HepG2 (cell line): ENCODE measurements around the gene NR5A2. TPM values are rescaled to one million over a fixed set of nuclear protein-coding genes. Genes with fewer than 3 reads are reported as not detected.

Experiments used
- ATAC-seq: fragments of 200-7000 bp; cut with Tn5 transposase; 3 replicates; pipeline ENCODE4 v1.9.1; 2020; ENCODE audit warnings: mild to moderate bottlenecking, moderate library complexity
- BruUV-seq: library from RNA; stranded (reverse); fragments of 400-500 nt; replicated peaks from 2 replicates; lab custom pipeline; 2021; lab: Mats Ljungman, UMichigan
- CTCF ChIA-PET: fragments of 300-600 bp; formaldehyde crosslinking; extraction: SDS; loops from one replicate; lab custom pipeline; 2021; ENCODE audit warnings: low total read pairs, inconsistent platforms, low intra/inter-chr PET ratio; lab: Yijun Ruan, JAX
- POLR2A ChIA-PET: fragments of 350-600 bp; sonication (Branson Sonifier 250); formaldehyde crosslinking; loops from one replicate; lab custom pipeline; 2020; ENCODE audit warnings: antibody characterized with exemption, inconsistent platforms; lab: Yijun Ruan, JAX
- DNase-seq: peaks from one replicate; pipeline ENCODE4 v3.0.0-alpha.2; 2015; ENCODE audit warnings: low spot score
- FAIRE-seq: peaks from 3 replicates; lab custom pipeline; 2011; peaks lifted over from hg19 to GRCh38; lab: Jason Lieb, UNC
- H2AFZ ChIP-seq: one replicate; pipeline ENCODE4 v1.6.1; 2011; ENCODE audit warnings: low read length, inconsistent platforms
- H3K27ac ChIP-seq: fragments of 300-600 bp; 3 replicates; pipeline ENCODE4 v1.8.0; 2011; ENCODE audit warnings: mixed run types, mild to moderate bottlenecking, mixed read lengths, low read length, inconsistent platforms; ENCODE audit not compliant: insufficient read depth; ENCODE audit errors: extremely low read length
- H3K27me3 ChIP-seq, 2 experiments: fragments of 200-600 bp in 1 of 2; 2 replicates in 1 of 2; 3 replicates in 1 of 2; pipeline versions ENCODE4 v1.6.0 to v1.8.0; 2011; ENCODE audit warnings: low read length in 2 of 2, mild to moderate bottlenecking in 2 of 2, moderate library complexity in 2 of 2, inconsistent platforms in 1 of 2; ENCODE audit not compliant: insufficient read depth in 2 of 2, control insufficient read depth in 1 of 2
- H3K36me3 ChIP-seq, 2 experiments: fragments of 200-600 bp in 1 of 2; replicated peaks in 1 of 2; 2 replicates in 1 of 2; 3 replicates in 1 of 2; pipeline versions ENCODE4 v1.5.1 to v1.8.0; 2011; ENCODE audit warnings: low read length in 2 of 2, inconsistent platforms in 1 of 2; ENCODE audit not compliant: insufficient read depth in 2 of 2, control insufficient read depth in 1 of 2
- H3K4me1 ChIP-seq: 2 replicates; pipeline ENCODE4 v1.5.1; 2012; ENCODE audit warnings: low read length, inconsistent platforms; ENCODE audit not compliant: insufficient read depth
- H3K4me2 ChIP-seq: 2 replicates; pipeline ENCODE4 v1.6.0; 2011; ENCODE audit warnings: low read depth, low read length, inconsistent platforms
- H3K4me3 ChIP-seq, 3 experiments: fragments of 200-600 bp in 1 of 3; sonication (generic), shearing (Covaris generic) in 1 of 3; replicated peaks in 1 of 3; 2 replicates each; pipeline ENCODE4 v1.5.1; 2011 to 2016; ENCODE audit warnings: low read length in 3 of 3, inconsistent platforms in 2 of 3, low read depth in 2 of 3, mild to moderate bottlenecking in 2 of 3, control low read depth in 1 of 3, mixed read lengths in 1 of 3; ENCODE audit not compliant: insufficient read depth in 1 of 3
- H3K79me2 ChIP-seq: one replicate; pipeline ENCODE4 v1.6.1; 2011; ENCODE audit warnings: low read length, inconsistent platforms; ENCODE audit not compliant: insufficient read depth
- H3K9ac ChIP-seq: 2 replicates; pipeline ENCODE4 v1.6.0; 2011; ENCODE audit warnings: mild to moderate bottlenecking, low read depth, low read length, inconsistent platforms; ENCODE audit not compliant: insufficient read depth
- H3K9me3 ChIP-seq: 2 replicates; pipeline ENCODE4 v1.5.1; 2012; ENCODE audit warnings: mild to moderate bottlenecking, low read length
- H4K20me1 ChIP-seq: 2 replicates; pipeline ENCODE4 v1.6.0; 2011; ENCODE audit warnings: inconsistent platforms, mild to moderate bottlenecking, low read length, moderate library complexity; ENCODE audit not compliant: insufficient read depth
- ATF7 ChIP-seq, 2 experiments: fragments of 450-650 bp in 1 of 2; sonication (generic) in 1 of 2; formaldehyde crosslinking in 1 of 2; IDR thresholded peaks; 2 replicates each; pipeline versions ENCODE4 v1.4.0 to v1.6.1; 2016 to 2020; ENCODE audit warnings: antibody characterized with exemption in 1 of 2, mild to moderate bottlenecking in 1 of 2, missing genetic modification reagents in 1 of 2
- CCDC6 ChIP-seq: sonication (generic); formaldehyde crosslinking; IDR thresholded peaks from 2 replicates; pipeline ENCODE4 v1.8.1; 2022; ENCODE audit warnings: mild to moderate bottlenecking, missing genetic modification reagents, moderate library complexity
- EP300 ChIP-seq, 3 experiments: sonication (generic) in 1 of 3; formaldehyde crosslinking in 1 of 3; IDR thresholded peaks; 2 replicates each; pipeline versions ENCODE4 v1.5.1 to v1.6.1; 2011 to 2020; ENCODE audit warnings: low read depth in 2 of 3, low read length in 2 of 3, borderline replicate concordance in 1 of 3, improper control_type of control experiment in 1 of 3, mild to moderate bottlenecking in 1 of 3, missing genetic modification reagents in 1 of 3, moderate library complexity in 1 of 3
- GATAD2A ChIP-seq: IDR thresholded peaks from 2 replicates; pipeline ENCODE4 v1.6.1; 2016
- HDAC2 ChIP-seq: sonication (generic); formaldehyde crosslinking; IDR thresholded peaks from 2 replicates; pipeline ENCODE4 v1.4.0; 2020; ENCODE audit warnings: missing genetic modification reagents
- HNF4A ChIP-seq: sonication (generic); formaldehyde crosslinking; IDR thresholded peaks from 2 replicates; pipeline ENCODE4 v1.4.0; 2020; ENCODE audit warnings: missing genetic modification reagents
- ISX ChIP-seq: sonication (generic); formaldehyde crosslinking; conservative IDR thresholded peaks from 2 replicates; pipeline ENCODE4 v1.5.0; 2020; ENCODE audit warnings: missing genetic modification reagents
- MIXL1 ChIP-seq: IDR thresholded peaks from 2 replicates; pipeline ENCODE4 v1.6.1; 2016
- NCOA2 ChIP-seq: sonication (generic); formaldehyde crosslinking; IDR thresholded peaks from 2 replicates; pipeline ENCODE4 v1.8.0; 2022; ENCODE audit warnings: inconsistent platforms
- NFATC3 ChIP-seq: sonication (generic); formaldehyde crosslinking; IDR thresholded peaks from 2 replicates; pipeline ENCODE4 v1.5.1; 2020; ENCODE audit warnings: mild to moderate bottlenecking, missing genetic modification reagents
- SRSF9 ChIP-seq: fragments of 200-400 bp; formaldehyde crosslinking; IDR thresholded peaks from 2 replicates; pipeline ENCODE4 v1.6.1; 2018; ENCODE audit warnings: borderline replicate concordance, mild to moderate bottlenecking, low read depth, low read length; ENCODE audit not compliant: insufficient read depth, poor library complexity, severe bottlenecking
- TAF15 ChIP-seq: fragments of 200-400 bp; formaldehyde crosslinking; IDR thresholded peaks from one replicate; pipeline ENCODE4 v1.6.1; 2018; ENCODE audit warnings: mild to moderate bottlenecking, low read depth, low read length; ENCODE audit not compliant: poor library complexity, severe bottlenecking
- TARDBP ChIP-seq: sonication (generic); formaldehyde crosslinking; IDR thresholded peaks from 2 replicates; pipeline ENCODE4 v1.8.0; 2022; ENCODE audit warnings: mild to moderate bottlenecking, missing genetic modification reagents
- XRCC5 ChIP-seq: fragments of 200-400 bp; formaldehyde crosslinking; optimal IDR thresholded peaks from 2 replicates; pipeline ENCODE3; 2017; ENCODE audit warnings: mild to moderate bottlenecking, low read length
- ZMYM3 ChIP-seq: sonication (generic); formaldehyde crosslinking; IDR thresholded peaks from 2 replicates; pipeline ENCODE4 v1.5.1; 2020; ENCODE audit warnings: mild to moderate bottlenecking, missing genetic modification reagents
- ZNF121 ChIP-seq: sonication (generic); formaldehyde crosslinking; IDR thresholded peaks from 2 replicates; pipeline ENCODE4 v1.5.0; 2020; ENCODE audit warnings: mild to moderate bottlenecking, missing genetic modification reagents
- ZNF281 ChIP-seq: sonication (generic); formaldehyde crosslinking; IDR thresholded peaks from 2 replicates; pipeline ENCODE4 v1.4.0; 2020; ENCODE audit warnings: missing genetic modification reagents, borderline replicate concordance
- ZNF7 ChIP-seq: IDR thresholded peaks from 2 replicates; pipeline ENCODE4 v1.6.1; 2016; ENCODE audit warnings: missing biosample characterization, missing genetic modification reagents
- ZNF720 ChIP-seq: sonication (generic); formaldehyde crosslinking; IDR thresholded peaks from 2 replicates; pipeline ENCODE4 v1.4.0; 2020; ENCODE audit warnings: missing genetic modification reagents
- ZNF766 ChIP-seq: sonication (generic); formaldehyde crosslinking; IDR thresholded peaks from 2 replicates; pipeline ENCODE4 v1.5.0; 2020; ENCODE audit warnings: missing genetic modification reagents, borderline replicate concordance
- WGBS: methylation state at CpG from one replicate; pipeline ENCODE4 v1.1.6; 2017; ENCODE audit warnings: low lambda C conversion rate; 5-methylcytosine and 5-hydroxymethylcytosine counted together
- in situ Hi-C: cut with HindIII; loops from 2 replicates; pipeline ENCODE4 v1.10.0; 2017; ENCODE audit warnings: low pct_unique_long_range_greater_than_20kb; ENCODE audit not compliant: extremely low pct_ligation_motif_present
- intact Hi-C: fragments of 100-400 bp; cut with micrococcal nuclease; formaldehyde crosslinking; loops from one replicate; pipeline ENCODE4 v1.10.0; 2022; ENCODE audit not compliant: unreplicated experiment
- polyA plus RNA-seq, 8 experiments: library from polyadenylated mRNA; depleted of rRNA in 3 of 8; stranded (reverse) in 7 of 8; unstranded in 1 of 8; fragments of >200 nt; fragmentation: Illumina TruSeq in 4 of 8; extraction: Trizol in 4 of 8; gene quantifications; 2 replicates each; pipeline versions ENCODE4 v1.2.1 to v1.2.3, GENCODE V29; 2011 to 2016; ENCODE audit warnings: low read depth in 4 of 8, missing spikeins in 1 of 8, mixed read lengths in 1 of 8; ENCODE audit not compliant: insufficient read depth in 1 of 8
- total RNA-seq, 5 experiments: library from RNA; depleted of rRNA; stranded (reverse); fragments of >200 nt; fragmentation: Illumina TruSeq; extraction: Trizol; gene quantifications; 2 replicates each; pipeline ENCODE4 v1.2.3, GENCODE V29; 2016; ENCODE audit warnings: low read depth in 1 of 5
- TF ChIP-seq, protein P1 (sequence below): IDR thresholded peaks from 2 replicates; pipeline ENCODE4 v1.6.1; 2016; ENCODE audit warnings: missing compliant biosample characterization, missing genetic modification reagents, borderline replicate concordance

The NR5A2 gene
- total and polyA plus RNA-seq, 2 of the 13 experiments (the other 11 are each of a cell fraction or from before 2014, with no cell fraction given) = 0.24 to 2.8 TPM

DNA sequence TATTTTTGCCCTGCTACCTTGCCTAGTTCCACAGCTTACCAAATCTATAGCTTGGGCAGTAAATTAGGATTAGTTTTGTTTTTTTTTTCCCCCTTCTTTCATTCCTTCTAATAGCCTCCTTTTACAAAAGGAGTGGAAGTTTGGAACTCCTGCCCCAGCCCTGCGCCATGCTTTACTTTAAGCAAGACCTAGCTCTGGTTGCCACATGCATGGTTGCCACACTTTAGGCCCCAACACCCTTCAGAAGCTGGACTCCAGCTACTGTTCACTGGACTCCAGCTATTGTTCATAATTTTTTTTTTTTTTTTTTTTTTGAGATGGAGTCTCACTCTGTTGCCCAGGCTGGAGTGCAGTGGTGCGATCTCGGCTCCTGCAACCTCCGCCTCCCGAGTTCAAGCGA is 115.8 kb downstream of the NR5A2 start (continued):
- TF ChIP-seq, protein P1, sequence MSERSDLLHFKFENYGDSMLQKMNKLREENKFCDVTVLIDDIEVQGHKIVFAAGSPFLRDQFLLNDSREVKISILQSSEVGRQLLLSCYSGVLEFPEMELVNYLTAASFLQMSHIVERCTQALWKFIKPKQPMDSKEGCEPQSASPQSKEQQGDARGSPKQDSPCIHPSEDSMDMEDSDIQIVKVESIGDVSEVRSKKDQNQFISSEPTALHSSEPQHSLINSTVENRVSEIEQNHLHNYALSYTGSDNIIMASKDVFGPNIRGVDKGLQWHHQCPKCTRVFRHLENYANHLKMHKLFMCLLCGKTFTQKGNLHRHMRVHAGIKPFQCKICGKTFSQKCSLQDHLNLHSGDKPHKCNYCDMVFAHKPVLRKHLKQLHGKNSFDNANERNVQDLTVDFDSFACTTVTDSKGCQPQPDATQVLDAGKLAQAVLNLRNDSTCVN (CRISPR knock-in tag) = no peak
- TF ChIP-seq ISX (CRISPR knock-in tag) (no peak), MIXL1 (CRISPR knock-in tag) (no peak), NCOA2 (CRISPR knock-in tag) (no peak)
- TF ChIP-seq, all 625 proteins: peak for 0

GRCh38 chr1:200146100-200146499 is 118.6 kb downstream of the NR5A2 start:
- ChIA-PET CTCF (no interaction called here), POLR2A (no interaction called here)
- ATAC-seq (no peak), FAIRE-seq (no peak), DNase-seq (no peak)
- Histone ChIP-seq H3K36me3 (no peaks in the 10 kb centered on the region), H3K9me3 (no peaks in the 10 kb centered on the region), H3K4me1 (no peaks in the 10 kb centered on the region), H3K4me3 (no peak overlapping the region), H3K27me3 (no peaks in the 10 kb centered on the region), H2AFZ (no peak overlapping the region), H3K9ac (no peak overlapping the region), H4K20me1 (no peaks in the 10 kb centered on the region), H3K4me2 (no peak overlapping the region), H3K79me2 (no peaks in the 10 kb centered on the region), H3K27ac (no peak overlapping the region)
- TF ChIP-seq ZNF281 (CRISPR knock-in tag) (no peak), NFATC3 (CRISPR knock-in tag) (no peak), GATAD2A (CRISPR knock-in tag) (no peak), HNF4A (no peak), TARDBP (CRISPR knock-in tag) (no peak), ZNF720 (CRISPR knock-in tag) (no peak), CCDC6 (no peak), XRCC5 (no peak), ZMYM3 (CRISPR knock-in tag) (no peak), TAF15 (no peak), EP300 (IDR thresholded peaks at IDR 0.05; ENCODE audit: low read depth in 2 of 2, low read length in 2 of 2) (no peak), EP300 (CRISPR knock-in tag; IDR thresholded peaks at IDR 0.05; ENCODE audit: borderline replicate concordance) (no peak), ATF7 (IDR thresholded peaks at IDR 0.05) (no peak), ATF7 (CRISPR knock-in tag; IDR thresholded peaks at IDR 0.05) (no peak), SRSF9 (no peak), HDAC2 (CRISPR knock-in tag) (no peak), ZNF766 (CRISPR knock-in tag) (no peak), ZNF7 (CRISPR knock-in tag) (no peak), ZNF121 (CRISPR knock-in tag) (no peak)
- 0% methylated on average over 1 of the region's 1 CpG for WGBS
- no TSS peak for BruUV-seq
- in situ Hi-C loops (no loop called here), intact Hi-C loops (no loop called here)
